ENCODE results near the gene RIPOR3. TPM values are rescaled to one million over a fixed set of nuclear protein-coding genes. Genes with fewer than 3 reads are reported as not detected.

RIPOR3 gene
- total and polyA plus RNA-seq, 11 donors = 2.4 to 20.7 (median 4.9) TPM

DNA sequence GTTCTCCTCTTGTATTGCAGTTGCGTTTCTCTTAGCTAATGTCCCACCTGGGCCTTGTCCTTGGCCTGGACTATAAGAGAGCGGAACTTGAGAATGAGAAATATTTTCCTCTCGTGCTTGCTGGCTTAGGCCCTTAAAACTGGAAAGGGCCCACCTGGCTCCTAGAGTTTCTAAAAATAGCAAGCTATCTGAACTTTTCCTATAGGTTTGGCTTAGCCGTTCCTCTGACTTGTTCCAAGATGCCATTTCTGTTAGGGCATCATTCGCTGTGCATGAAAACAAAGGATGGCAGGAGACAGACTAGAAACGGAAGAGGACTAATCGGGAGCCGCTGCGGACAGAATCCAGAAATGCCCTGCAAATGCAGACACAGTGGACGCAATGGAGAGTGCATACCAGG lies 4.5 kb downstream of the RIPOR3 start:
- intact Hi-C loops (cut with DNase I) = no loop called here
- ATAC-seq (peak in 2 of 4 donors; percentile 9 to 44), DNase-seq (peak in 1 of 5 donors; percentile 21)
- no peak overlapping the region for H3K4me3 ChIP-seq
- 56 to 62% (median 57%) methylated on average over 10 of the region's 10 CpGs for WGBS, 4 donors
- H3K9me3 ChIP-seq = no peaks in the 10 kb centered on the region
- no peak for TF ChIP-seq POLR2A (IDR thresholded peaks at IDR 0.05)
- TF ChIP-seq, protein P1, sequence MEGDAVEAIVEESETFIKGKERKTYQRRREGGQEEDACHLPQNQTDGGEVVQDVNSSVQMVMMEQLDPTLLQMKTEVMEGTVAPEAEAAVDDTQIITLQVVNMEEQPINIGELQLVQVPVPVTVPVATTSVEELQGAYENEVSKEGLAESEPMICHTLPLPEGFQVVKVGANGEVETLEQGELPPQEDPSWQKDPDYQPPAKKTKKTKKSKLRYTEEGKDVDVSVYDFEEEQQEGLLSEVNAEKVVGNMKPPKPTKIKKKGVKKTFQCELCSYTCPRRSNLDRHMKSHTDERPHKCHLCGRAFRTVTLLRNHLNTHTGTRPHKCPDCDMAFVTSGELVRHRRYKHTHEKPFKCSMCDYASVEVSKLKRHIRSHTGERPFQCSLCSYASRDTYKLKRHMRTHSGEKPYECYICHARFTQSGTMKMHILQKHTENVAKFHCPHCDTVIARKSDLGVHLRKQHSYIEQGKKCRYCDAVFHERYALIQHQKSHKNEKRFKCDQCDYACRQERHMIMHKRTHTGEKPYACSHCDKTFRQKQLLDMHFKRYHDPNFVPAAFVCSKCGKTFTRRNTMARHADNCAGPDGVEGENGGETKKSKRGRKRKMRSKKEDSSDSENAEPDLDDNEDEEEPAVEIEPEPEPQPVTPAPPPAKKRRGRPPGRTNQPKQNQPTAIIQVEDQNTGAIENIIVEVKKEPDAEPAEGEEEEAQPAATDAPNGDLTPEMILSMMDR (IDR thresholded peaks at IDR 0.05) = no peak
- no peaks in the 10 kb centered on the region for H3K36me3 ChIP-seq
- peak overlapping the region in 3 of 12 donors; percentile 29 to 61 (median 52) for H3K27ac ChIP-seq
- H3K27me3 ChIP-seq = peaks cover 0 to 23% (median 6%) of the 10 kb centered on the region in 9 donors
- H3K4me1 ChIP-seq = peaks cover 0 to 27% (median 10%) of the 10 kb centered on the region in 12 donors

GRCh38 chr20:50683570-50683969 lies 7.8 kb downstream of the RIPOR3 start:
- Histone ChIP-seq H3K27me3 (no peaks in the 10 kb centered on the region), H3K36me3 (no peaks in the 10 kb centered on the region), H3K9me3 (no peaks in the 10 kb centered on the region), H3K4me1 (peaks cover 0 to 9% (median 2%) of the 10 kb centered on the region in 12 donors), H3K27ac (no peak overlapping the region), H3K4me3 (no peak overlapping the region)
- DNase-seq (no peak), ATAC-seq (no peak)
- intact Hi-C loops (cut with DNase I) = no loop called here
- TF ChIP-seq, protein P1 (IDR thresholded peaks at IDR 0.05) = no peak
- no peak for TF ChIP-seq POLR2A (IDR thresholded peaks at IDR 0.05)
- WGBS, 4 donors = 86 to 93% (median 92%) methylated on average over 5 to 6 of the region's 6 CpGs

DNA sequence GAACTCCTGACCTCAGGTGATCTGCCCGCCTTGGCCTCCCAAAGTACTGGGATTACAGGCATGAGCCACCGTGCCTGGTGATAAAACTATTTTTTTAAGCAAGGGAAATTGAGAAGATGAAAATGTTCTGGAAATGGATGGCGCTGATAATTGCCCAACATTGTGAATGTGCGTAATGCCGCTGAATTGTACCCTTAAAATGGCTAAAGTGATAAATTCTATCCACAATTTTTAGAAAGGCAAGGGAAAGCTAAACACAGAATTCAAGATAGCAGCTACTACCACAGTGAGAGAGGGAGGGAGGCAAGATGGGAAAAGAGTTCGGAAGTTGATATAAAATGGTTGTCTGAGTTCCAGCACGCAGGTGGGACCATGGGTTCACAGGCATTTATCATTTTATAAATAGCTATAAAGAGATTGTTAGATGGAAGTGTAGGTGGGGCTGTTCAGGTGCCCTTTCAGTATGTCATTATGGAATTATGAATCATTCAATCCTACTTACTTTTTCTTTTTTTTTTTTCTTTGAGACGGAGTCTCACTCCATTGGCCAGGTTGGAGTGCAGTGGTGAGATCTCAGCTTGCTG lies 8.3 kb downstream of the RIPOR3 start:
- TF ChIP-seq, protein P1 (IDR thresholded peaks at IDR 0.05) = no peak
- no peak for TF ChIP-seq POLR2A (IDR thresholded peaks at IDR 0.05)
- DNase-seq = peak in 1 of 5 donors; percentile 1
- Histone ChIP-seq H3K4me1 (peaks cover 0 to 15% (median 5%) of the 10 kb centered on the region in 12 donors), H3K27me3 (no peaks in the 10 kb centered on the region), H3K9me3 (no peaks in the 10 kb centered on the region), H3K4me3 (no peak overlapping the region), H3K27ac (no peak overlapping the region), H3K36me3 (no peaks in the 10 kb centered on the region)
- ATAC-seq = no peak
- WGBS, 4 donors = 91 to 93% (median 91%) methylated on average over 8 of the region's 8 CpGs
- intact Hi-C loops (cut with DNase I) = no loop called here

GRCh38 chr20:50682065-50682464 lies 9.3 kb downstream of the RIPOR3 start:
- intact Hi-C loops (cut with DNase I) = no loop called here
- TF ChIP-seq POLR2A (IDR thresholded peaks at IDR 0.05) = no peak
- TF ChIP-seq, protein P1 (IDR thresholded peaks at IDR 0.05) = no peak

More at GRCh38 chr20:50682065-50682464, 9.3 kb downstream of the RIPOR3 start:
- Histone ChIP-seq H3K27me3 (no peaks in the 10 kb centered on the region), H3K9me3 (no peaks in the 10 kb centered on the region), H3K4me3 (no peak overlapping the region), H3K4me1 (peaks cover 0 to 18% (median 5%) of the 10 kb centered on the region in 12 donors), H3K27ac (no peak overlapping the region), H3K36me3 (no peaks in the 10 kb centered on the region)
- WGBS, 4 donors = 81 to 89% (median 85%) methylated on average over 4 of the region's 4 CpGs
- DNase-seq = no peak
- ATAC-seq = no peak
